Measurements from ENCODE around the gene DPF3.

GRCh38 chr14:72577521-72577920, 316.4 kb downstream of the DPF3 start:
- TF ChIP-seq POLR2A (IDR thresholded peaks at IDR 0.05), result no peak
- TF ChIP-seq CTCF (IDR thresholded peaks at IDR 0.05), result no peak
